HG03558 (cell line): Measurements from ENCODE around the gene CIDEB.
"Not testable (repeated sequence)": the region's sequence is repeated elsewhere in the genome, so short reads cannot be mapped to it uniquely, and the experiment has no call there.

Source experiments
- ATAC-seq: cut with Tn5 transposase; IDR thresholded peaks from one replicate; pipeline ENCODE4 v1.9.1; 2021; ENCODE audit warnings: moderate number of reproducible peaks; ENCODE audit not compliant: unreplicated experiment; ENCODE audit errors: extremely low read depth

CIDEB gene

DNA sequence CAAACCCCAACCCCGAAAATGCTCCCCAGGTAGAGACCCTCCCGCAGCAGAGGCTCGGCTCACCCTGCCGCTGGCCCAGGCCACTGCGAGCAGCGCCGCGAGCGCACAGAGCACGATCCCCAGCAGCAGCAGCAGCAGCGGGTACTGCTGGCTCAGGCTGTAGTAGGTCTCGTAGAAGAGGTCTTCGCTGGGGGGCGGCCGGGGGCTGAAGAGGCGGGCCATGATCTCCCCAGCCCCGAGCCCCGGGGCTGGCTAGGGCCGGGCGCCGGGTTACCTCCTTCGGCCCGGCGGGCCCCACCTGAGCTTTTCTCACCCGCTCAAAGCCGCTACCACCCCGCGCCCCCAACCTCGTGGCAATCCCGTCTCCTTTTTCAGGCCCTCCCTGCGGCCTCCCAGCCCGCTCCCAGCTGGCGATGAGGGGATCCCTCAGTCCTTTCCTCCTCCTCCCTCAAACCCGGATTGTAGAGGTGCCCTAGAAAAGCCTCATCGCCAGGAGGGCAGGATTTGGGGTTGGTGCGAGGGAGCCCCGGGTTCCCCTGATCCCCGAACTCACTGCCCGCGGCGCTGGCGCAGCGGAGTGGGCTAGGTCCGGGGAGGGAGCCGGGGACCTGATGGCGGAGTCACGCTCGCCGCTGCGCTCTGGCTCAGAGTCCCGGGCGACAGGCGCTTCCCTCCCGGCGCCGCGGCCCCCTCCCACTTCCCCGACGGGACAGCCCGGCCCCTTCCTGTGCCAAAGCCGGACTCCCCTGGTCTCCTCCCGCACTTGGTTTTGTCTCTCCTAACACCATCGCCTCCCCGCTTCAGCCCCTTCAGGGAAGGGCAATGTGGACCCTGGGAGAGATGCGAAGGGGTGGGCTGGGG is 26.9 kb upstream of the CIDEB start, which contains the start of gene ADCY4:
ADCY4 (minus strand) TSS at position 641 of the 861 bp plus-strand sequence; CDS start at position 222, 419 bp downstream.
- ATAC-seq, result no peak

DNA sequence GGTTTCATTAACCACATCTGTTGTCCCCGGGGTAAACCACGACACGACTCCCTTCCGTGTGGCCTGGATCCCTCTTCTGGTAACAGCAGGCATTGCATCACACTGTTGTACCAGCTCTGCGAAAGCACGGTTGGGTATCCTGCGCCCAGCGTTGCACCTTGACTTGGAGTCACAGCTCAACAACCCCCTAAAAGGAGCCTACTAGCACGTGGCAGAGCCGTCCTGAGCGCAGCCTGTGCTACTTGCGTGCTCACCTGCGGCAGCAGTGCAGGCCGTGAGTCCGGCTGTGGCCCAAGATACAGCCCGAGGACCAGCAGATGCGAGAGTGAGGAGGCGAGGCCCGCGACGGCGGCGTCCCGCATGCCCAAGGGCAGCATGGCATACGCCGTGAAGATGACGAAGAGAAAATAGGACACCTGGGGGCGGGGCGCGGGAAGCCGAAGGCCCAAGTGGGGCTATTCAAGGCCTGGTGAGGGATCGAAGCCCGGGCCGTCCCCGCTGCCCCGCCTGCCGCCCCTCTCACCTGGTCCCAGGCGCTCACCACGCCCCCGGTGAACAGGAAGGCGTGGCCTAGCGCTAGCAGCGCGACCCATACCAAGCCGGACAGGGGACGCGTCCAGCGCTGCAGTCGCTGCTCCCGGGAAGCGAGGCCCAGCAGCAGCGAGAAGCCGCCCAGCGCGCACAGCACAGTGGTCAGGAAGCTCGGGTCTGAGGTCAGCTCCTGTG is 24.7 kb upstream of the CIDEB start:
- peak; percentile 54 for ATAC-seq

DNA sequence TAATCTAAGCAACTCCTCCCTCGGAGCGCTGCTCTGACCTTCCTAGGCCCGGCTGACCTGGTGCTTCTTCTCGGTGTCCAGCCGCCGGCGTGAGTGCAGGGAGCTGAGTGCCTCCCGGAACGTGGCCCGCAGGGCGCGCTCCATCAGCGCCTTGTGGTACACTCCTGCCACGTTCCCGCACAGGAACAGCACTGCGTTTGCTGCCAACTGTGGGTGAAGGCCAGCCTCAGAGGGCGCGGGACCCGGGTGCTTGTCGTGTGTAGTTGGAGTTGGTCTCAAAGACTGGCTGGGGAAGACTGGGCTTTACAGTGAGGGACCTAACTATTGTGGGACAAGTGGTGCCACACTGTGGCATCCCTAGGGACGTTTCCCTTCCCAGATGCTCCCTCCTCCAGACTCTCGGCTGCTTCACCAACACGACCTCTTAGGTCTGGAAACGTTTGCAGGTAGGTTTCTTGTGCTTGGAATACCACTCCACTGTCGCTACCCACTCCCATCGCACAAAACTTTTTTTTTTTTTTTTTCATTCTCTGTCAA is 24.0 kb upstream of the CIDEB start:
- ATAC-seq, result no peak

DNA sequence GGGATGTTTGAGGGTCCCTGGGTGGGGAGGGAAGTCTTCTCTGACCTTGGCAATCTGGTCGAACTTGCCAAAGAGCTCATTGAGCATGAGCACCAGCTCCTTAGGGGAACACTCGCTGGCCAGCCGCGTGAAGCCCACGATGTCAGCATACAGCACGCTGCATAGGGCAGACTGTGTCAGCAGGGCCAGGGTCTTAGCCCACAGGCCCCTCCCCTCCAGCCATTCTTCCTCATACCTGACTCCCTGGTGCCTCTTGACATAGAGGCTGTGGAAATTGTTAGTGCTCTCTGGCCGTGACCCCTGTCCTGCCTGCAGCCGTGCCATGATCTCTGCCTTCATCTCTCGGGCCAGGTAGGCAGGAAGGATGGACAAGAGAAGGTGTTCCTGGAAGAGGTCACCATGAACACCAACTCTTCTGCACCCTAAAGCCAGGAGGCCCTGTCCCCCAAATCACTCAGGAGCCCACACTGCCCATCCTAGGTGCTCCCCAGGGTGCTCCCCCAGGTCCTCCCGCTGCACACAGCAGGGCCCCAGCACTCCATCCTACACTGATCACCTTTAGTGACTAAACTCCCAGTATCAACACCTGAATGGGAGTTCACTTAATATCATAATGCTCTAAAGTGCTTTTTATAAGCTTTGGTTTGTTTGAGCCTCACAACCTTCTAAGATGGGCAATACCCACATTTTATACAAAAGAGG is 23.3 kb upstream of the CIDEB start:
- no peak for ATAC-seq

DNA sequence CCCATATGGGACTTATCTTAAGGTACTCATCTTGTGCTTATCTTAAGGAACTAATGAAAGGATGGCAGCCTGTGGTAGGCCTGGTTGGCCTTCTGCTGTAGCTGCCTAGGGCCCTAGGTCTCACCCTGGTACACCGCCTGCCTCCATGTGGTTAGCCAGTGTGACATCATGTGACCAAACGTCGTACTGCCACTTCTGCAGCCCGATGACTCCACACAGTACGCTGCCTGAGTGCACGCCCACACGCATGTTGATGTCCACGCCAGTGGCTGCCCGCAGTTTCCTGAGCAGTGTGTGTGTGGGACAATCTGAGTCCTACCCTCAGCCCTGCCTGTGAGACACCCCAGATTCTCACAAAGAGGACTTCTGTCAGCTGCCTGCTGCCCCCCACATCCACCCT is 22.0 kb upstream of the CIDEB start:
- no peak for ATAC-seq

DNA sequence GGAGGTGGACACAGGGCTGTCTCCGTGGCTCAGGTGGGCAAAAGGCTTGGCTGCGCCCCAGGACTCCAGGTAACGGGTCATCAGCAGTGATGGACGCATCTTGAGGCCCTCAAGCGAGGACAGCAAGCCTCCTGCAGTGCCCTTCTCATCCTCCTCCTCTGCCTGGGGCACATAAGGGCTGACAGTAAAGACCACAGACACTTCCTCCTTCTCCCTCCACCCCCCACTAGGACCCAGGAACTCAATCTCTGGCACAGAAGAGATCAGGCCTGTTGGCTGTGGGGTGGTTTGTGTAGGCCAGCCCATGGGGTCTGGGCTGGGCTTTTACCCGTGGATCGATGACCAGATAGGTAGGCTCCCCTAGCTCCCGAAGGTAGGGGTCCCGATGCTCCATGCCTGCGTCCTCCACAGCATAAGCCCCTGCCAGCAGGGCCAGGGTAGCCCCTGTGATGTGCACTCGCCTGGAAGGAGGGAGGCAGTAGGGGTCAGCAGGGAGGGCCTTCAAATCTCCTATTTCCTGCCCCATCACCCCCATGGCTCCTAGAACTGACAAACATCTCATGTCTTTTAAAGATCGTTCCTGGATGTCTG is 21.4 kb upstream of the CIDEB start:
- ATAC-seq, result no peak

DNA sequence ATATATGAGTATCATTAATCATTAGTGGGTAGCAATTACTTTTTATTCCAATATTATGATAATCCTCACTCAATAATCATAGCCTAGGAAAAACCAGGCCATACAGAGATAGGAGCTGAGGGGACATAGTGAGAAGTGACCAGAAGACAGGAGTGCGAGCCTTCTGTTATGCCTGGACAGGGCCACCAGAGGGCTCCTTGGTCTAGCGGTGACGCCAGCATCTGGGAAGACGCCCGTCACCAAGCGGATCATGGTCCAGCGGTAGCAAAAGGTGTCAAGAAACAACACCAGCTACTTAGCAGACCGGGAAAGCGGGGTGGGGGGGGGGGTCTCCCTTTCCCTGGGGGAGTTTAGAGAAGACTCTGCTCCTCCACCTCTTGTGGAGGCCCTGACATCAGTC is 20.1 kb upstream of the CIDEB start:
- ATAC-seq, result not testable (repeated sequence)

DNA sequence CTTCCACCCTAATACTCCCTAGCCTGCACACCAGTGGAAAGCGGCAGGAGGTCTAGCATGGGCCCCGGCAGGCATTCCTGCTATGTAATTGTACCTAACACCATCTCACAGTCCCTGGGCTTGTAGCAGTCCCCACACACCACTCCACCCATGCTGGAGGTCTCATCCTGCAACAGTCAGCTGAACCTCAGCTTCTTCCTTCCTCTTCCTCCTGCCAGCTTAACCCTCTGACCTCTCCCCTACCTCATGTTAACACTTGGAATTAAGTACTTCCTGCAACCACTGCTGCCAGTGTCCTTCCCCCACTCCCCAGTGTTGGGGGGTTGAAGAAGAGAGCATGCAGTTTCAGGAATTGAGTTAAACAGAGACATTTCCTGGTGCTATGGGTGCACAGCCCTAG is 19.5 kb upstream of the CIDEB start:
- no peak for ATAC-seq

DNA sequence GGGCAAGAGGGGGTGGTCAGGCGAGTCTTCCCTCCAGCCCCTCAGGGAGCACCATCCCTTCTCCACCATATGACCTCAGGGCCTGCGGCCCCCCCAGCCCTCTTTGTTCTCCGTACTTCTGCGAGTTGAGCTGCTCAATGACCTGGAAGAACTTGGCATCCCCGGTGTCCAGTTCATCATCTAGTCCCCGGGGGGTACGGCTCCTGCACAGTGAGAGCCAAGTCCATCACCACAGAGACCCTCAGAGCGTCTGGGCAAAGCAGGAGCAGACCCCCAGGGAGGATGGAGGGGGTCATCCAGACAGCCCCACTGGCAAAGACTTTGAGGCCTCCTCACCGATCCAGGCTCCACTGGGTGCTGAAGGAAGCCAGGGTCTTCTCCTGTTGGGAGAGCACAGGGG is 18.2 kb upstream of the CIDEB start:
- ATAC-seq, result no peak

DNA sequence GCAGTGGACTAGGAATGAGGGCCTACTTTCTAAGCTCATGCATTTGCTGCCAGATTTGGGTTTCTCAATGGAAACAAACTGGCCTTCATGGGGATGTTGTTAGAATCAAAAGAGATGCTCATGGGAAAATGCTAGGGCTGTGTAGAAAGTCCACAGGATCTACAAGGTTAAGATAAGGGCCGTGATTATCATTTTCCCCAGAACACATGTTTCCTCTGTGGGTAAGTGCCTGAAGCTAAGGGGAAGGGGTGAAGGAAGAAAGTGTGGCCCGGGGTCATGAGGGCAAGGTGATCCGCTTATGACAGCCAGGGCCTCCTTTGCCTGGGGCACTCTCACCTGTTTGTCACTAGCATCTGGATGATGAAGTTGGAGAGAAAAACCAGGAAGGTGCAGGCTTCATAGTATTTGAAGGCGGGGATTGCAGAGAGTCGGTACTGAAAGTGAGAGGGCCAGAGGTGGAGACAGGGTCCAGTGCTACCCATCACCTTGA is 17.3 kb upstream of the CIDEB start:
- no peak for ATAC-seq

DNA sequence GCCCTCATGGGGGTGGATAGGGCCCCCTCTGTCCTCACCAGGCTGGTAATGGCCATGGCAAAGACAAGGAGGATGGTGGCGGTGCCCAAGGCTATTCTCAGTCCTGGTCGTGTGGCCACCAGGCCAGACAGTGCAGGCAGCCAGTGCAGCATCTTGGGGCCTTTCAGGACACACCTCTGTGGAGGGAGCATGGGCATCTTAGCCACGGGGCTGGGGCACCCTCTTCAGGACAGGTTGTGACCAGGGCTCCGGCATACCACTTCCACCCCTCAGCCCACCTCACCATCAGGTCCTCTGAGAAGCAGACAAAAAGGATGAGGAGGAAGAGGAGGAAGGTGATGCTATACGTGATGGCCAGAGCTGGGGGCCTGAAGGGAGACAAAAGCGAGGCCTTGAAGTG is 16.2 kb upstream of the CIDEB start:
- no peak for ATAC-seq

DNA sequence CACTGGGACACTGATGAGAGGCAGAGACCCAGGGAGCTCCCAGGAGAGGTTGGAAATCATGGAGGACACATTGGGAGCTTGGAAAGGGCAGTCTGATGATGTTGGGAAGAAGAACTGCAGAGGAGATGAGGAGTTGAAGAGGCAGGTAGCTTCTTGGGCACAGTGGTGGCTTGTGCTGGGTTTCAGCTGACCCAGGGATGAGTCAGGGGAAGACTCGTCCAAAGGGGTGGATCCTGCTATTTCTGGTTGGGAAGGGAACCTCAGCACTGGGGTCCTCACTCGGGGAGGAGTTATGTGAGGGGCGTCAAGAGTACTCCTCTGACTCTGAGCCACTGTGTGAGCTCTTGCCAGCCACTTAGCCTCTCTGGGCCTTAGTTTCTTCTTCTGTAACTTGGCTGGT is 15.6 kb upstream of the CIDEB start:
- no peak for ATAC-seq

DNA sequence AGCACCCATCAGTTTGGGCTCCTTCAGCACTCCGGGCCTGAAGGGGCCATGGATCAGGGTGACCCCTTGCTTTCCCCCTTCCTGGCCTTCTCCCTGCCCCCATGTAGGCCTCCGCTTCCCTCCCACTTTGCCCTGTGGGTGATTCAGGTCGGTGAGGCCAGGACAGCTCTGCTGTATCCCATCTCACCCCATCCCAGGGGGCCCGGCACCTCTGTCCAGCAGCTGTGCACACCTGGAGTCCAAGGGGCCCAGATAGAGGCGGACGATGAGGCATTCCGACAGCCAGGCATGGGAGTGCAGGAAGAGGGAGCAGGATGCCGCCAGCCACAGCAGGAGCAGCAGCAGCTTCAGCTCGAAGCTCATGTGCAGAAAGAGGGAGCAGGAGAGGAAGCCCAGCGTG is 14.9 kb upstream of the CIDEB start:
- no peak for ATAC-seq

DNA sequence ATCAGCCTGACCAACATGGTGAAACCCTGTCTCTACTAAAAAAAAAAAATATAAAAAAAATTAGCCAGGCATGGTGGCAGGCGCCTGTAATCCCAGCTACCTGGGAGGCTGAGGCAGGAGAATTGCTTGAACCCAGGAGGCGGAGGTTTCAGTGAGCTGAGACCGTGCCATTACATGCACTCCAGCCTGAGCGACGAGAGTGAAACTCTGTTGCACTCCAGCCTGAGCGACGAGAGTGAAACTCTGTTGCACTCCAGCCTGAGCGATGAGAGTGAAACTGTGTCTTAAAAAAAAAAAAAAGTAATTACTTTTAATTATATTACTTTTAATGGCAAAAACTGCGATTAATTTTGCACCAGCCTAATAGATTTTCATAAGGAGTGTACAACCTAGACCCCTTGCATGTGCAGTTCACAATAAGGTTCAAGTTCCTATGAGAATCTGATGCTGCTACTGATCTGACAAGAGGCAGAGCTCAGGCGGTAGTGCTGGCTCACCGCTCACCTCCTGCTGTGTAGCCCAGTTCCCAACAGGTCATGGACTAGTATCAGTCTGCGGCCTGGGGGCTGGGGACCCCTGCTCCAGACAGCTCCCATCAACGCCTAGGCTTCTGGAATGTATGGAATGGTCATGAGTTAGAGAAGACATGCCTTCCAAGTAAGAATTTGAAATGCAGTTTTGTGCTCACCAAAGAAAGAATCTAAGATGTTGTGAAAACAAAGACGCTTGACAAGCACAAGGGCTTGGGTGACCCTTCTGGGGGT is 13.6 kb upstream of the CIDEB start:
- no peak for ATAC-seq

DNA sequence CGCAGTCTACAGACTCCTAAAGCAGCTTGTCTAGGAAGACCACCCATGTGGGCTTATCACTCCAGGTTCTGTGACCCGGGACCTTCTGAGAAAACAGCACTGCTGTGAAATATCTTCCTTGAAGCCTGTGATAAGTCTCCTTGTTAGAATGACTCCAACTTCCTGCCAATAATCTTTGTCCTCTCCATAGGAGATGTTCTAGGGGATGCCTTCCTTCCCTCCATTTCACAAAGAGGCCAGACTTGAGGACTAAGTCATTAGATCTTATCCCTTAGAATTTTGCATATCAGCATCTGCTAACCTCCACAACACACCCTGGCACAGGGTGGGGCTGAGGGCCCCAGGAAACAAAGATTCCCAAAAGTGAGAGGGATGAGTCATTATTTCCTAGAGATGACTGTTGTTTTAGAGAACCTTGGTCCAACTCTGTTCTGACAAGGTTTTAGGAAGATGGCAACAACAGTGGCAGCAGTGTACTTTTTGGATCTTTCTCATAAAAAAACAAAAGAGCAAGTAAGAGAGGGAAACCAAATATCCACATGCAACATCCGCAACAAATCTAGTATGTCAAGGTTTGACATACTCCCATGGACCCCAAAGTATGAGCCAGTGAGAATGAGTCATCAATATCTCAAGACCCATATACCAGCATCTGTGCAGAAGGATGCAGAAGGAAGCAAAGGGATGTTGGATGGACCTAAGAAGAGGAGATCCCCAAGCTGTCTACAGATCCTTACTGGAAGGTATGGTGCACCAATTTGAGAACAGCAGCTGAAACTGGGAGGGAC is 9.6 kb upstream of the CIDEB start:
- ATAC-seq, result no peak

DNA sequence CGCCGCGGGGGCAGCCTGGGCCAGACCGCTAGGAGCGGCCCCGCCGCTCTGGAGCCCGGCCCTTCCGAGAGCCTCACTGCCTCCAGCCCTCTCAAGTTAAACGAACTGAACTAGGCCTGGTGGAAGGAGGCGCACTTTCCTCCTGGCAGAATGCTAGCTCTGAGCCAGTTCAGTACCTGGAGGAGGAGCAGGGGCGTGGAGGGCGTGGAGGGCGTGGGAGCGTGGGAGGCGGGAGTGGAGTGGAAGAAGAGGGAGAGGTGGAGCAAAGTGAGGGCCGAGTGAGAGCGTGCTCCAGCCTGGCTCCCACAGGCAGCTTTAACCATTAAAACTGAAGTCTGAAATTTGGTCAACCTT is 8.8 kb upstream of the CIDEB start:
- no peak for ATAC-seq

DNA sequence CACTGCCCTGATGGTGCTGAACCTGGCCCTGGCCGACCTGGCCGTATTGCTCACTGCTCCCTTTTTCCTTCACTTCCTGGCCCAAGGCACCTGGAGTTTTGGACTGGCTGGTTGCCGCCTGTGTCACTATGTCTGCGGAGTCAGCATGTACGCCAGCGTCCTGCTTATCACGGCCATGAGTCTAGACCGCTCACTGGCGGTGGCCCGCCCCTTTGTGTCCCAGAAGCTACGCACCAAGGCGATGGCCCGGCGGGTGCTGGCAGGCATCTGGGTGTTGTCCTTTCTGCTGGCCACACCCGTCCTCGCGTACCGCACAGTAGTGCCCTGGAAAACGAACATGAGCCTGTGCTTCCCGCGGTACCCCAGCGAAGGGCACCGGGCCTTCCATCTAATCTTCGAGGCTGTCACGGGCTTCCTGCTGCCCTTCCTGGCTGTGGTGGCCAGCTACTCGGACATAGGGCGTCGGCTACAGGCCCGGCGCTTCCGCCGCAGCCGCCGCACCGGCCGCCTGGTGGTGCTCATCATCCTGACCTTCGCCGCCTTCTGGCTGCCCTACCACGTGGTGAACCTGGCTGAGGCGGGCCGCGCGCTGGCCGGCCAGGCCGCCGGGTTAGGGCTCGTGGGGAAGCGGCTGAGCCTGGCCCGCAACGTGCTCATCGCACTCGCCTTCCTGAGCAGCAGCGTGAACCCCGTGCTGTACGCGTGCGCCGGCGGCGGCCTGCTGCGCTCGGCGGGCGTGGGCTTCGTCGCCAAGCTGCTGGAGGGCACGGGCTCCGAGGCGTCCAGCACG is 8.2 kb upstream of the CIDEB start:
- no peak for ATAC-seq

DNA sequence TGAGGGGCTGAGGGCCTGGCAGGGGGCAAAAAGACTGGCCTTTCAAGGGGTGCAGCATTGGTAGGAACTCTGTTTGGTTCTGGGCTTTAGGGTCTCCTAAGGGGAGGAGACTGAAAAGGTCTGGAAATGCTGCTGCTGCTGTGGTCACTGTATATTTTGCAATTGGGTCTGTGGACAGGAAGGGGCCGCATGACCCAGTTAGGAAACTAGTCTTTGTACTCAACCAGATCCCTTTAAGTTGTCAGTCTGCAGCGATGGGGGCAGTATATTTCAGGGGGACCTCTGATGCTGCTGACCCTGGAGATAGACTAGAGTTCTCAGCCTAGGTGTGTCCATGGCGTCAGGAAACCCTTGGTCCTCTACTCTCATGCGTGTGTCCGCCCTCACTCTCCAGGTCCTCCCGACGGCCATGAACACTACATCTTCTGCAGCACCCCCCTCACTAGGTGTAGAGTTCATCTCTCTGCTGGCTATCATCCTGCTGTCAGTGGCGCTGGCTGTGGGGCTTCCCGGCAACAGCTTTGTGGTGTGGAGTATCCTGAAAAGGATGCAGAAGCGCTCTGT is 7.5 kb upstream of the CIDEB start:
- ATAC-seq, result no peak
